HG03103 (cell line): ENCODE measurements around the gene ING5.
"Not testable (repeated sequence)": the region's sequence is repeated elsewhere in the genome, so short reads cannot be mapped to it uniquely, and the experiment has no call there.

ENCODE experiments used
- ATAC-seq: cut with Tn5 transposase; IDR thresholded peaks from one replicate; pipeline ENCODE4 v1.9.1; 2021; ENCODE audit warnings: low read depth; ENCODE audit not compliant: unreplicated experiment

ING5 gene

DNA sequence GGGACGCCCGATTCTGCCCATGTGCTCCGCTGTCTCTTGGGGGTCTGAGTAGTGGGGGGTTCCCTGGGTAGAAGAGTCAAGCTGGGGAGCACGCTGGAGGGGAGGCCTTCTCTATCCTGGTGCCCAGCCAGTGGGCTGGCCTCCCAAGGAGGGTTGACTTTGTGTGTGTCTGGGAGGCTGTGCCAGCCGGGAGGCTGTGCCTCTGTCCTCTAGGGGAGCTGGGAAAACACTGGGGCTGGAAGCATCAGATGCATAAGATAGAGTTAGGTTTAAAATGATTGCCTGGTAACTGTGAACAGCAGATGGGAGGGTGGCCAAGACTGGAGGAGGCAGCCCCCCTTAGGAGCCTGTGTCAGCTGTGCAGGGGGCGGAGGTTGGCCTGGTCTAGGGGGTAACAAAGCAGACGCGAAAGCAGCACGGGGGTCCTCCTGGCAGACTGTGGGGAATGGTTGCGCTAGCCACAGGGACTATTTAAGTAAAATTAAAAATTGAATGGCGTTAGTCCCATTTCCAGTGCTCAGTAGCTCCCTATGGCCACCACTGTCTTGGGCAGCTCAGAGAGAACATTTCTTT lies 1.3 kb downstream of the ING5 start:
- ATAC-seq, result no peak

GRCh38 chr2:241706537-241706936 lies 4.7 kb downstream of the ING5 start:
- ATAC-seq, result no peak

DNA sequence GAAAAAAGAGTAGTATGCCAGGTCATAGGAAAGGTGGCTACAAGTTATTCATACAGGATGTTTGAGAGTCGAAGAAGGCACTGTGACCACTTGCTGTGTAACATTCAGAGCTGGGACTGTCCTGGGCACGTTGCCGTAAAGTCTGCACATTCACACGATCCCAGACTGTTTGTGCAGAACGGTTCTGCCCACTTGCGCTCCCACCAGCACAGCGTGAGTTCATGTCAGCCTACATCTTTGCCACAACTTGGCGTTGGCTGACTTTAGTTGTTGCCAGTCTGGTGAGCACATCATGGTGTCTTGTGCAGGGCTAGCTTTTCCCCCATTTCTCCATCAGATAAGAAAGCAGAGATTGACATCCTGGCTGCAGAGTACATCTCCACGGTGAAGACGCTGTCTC lies 7.0 kb downstream of the ING5 start:
- no peak for ATAC-seq

GRCh38 chr2:241719093-241719492 lies 17.3 kb downstream of the ING5 start:
- ATAC-seq, result no peak

GRCh38 chr2:241720099-241720498 lies 18.3 kb downstream of the ING5 start:
- ATAC-seq, result no peak

GRCh38 chr2:241720560-241720959 lies 18.7 kb downstream of the ING5 start:
- no peak for ATAC-seq

DNA sequence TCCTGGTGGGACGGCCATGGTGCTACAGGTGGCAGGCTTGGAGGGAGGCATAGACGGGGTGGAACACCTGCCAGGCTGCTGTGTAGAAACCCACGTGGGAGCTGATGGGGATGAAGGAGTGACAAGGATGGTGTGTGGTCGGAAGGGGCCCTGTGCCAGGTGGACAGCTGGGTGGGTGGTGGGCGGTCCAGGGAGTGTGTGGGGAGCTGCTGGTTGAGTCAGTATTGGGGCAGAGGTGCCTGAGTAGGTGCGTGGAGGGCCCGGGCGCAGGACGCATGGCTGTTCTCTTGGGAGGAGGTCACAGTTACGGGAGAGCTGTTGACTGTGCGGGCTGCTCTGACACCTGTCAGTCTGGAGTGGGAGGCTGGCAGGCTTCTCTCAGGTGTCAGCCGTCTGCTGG lies 20.0 kb downstream of the ING5 start:
- no peak for ATAC-seq

- ATAC-seq, result no peak
These were observed 21.1 kb downstream of the ING5 start for GRCh38 chr2:241722896-241723454.

DNA sequence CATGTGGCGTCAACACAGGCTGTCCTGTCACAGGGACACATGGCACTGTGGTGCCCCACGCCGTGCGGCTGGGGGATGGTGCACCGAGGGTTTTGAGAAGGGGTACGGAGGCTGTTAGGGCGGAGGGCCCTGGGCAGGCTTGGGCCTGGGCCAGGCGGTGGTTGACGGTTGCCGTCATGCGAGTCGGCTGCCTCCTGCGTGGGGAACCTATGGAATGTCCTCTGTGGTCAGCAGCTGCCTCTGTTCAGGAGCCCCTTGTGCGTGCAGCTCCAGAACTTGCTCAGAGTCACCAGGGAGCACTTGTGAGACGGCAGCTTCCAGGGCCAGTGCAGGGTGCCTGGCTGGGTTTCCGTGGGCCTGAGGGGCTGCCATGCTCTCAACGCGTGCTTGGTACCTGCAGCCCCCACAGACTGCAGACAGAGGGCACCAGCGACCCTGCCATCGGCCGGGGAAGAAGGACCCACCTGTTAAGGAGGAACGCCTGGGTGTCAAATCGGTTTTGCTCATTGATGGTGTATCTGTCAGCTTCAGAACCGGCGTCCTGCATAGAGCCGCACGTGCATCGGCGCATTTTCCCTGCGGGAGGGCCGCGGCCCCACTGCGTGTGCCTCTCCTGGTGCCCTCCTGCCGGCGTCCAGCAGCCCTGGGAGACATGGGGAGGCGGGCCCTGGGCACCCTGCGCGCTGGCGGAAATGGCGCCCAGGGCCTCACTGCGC lies 22.6 kb downstream of the ING5 start:
- ATAC-seq, result no peak

DNA sequence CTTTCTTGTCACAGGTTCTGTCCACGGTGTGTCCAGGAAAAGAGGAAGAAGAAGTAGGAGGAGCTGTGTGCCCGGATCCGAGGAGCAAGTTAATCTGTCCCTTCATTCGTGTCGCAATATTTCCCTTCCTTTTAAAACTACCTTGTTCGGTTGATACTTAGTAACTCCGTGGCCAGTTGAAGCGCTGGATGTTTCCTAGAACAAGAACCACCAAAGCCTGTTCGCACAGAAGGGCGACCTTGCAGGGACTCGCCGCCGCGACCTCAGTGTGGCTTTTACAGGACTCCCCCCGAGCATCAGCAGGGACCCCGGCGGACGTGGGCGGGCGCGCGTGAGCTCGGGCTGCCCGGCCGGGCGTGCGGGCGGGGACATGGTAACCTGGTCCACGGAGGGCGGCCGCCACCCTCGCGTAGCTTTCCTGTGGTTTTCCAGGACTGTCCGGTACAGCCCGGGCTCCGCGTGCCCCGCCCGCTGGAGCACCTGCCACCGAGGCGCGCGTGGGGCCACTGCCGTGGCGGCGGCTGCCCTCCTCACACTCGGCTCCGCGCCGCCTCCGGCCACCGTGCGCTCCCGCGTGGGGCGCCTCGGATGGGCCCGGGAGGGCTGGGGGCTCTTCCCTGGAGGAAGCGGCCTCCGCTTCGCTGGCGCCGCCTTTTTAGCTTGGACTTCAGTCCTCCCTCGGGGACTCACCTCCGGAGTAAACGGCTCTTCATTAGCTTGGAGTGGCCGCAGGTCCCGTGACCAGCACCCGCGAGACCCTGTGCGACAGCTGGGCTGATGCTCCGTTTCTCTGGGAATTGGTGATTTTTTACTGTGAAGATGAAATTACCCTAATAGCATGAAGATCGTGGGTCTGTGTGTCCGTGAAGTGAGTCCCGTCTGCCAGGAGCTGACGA lies 23.4 kb downstream of the ING5 start:
- ATAC-seq, result no peak

- no peak for ATAC-seq
These were observed 24.6 kb downstream of the ING5 start for GRCh38 chr2:241726459-241726858.

DNA sequence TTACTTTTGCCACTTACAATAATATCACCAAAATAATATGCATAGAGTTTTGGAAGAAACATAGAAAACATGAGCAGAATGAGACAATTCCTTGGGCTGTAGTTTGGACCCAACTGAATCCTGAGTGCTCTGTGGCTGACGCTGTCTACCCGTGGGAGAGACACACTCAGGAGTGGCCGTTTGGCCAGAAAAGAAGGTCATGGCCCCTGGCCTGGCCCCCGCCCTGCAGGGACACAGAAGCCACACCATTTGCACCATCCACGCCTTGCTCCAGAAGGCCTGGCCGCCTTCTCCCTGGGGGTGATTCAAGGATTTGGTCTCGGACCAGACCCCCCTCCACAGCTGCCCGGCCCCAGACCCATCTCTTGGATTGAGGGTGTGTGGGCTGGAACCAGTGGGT lies 26.2 kb downstream of the ING5 start:
- no peak for ATAC-seq

DNA sequence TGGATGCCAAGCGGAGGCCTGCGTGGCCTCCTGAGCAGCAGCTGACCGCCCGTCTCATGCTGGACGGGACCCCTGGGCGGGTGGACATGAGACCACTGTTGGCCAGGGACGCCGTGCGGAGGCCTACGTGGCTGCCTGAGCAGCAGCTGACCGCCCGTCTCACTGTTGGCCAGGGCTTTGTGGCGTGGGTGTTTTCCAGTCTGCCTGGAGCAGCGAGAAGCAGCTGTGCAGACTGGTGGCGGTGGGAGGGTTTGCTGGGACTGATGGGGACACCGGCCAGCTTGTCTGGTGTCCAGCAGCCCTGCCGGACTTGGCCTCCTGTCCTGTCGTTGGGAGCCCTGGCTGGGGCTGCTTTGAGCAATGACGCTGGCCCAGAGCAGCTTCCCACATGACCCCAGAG lies 26.8 kb downstream of the ING5 start:
- no peak for ATAC-seq

- no peak for ATAC-seq
These were observed 28.0 kb downstream of the ING5 start for GRCh38 chr2:241729868-241730267.

DNA sequence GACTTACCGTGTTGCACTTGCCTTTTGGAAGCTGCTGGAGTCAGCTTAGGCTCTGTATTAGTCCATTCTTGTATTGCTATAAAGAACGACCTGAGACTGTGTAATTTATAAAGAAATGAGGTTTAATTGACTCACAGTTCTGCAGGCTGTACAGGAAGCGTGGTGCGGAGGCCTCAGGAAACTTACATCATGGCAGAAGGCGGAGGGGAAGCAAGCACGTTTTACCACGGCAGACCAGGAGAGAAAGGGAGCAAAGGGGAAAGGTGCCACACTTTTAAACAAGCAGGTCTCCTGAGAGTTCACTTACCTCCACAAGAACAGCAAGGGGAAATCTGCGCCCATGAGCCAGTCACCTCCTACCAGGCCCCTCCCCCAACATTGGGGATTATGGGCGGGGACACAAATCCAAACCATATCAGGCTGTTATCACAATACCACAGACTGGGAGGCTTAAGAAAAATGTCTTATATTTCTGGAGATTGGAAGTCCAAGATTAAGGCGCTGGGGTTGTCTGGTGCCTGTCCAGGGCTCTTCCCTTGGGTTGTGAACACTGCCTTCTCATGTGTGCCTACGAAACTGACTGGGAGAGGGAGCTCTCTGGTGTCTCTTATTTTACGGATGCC lies 28.9 kb downstream of the ING5 start:
- ATAC-seq, result no peak

DNA sequence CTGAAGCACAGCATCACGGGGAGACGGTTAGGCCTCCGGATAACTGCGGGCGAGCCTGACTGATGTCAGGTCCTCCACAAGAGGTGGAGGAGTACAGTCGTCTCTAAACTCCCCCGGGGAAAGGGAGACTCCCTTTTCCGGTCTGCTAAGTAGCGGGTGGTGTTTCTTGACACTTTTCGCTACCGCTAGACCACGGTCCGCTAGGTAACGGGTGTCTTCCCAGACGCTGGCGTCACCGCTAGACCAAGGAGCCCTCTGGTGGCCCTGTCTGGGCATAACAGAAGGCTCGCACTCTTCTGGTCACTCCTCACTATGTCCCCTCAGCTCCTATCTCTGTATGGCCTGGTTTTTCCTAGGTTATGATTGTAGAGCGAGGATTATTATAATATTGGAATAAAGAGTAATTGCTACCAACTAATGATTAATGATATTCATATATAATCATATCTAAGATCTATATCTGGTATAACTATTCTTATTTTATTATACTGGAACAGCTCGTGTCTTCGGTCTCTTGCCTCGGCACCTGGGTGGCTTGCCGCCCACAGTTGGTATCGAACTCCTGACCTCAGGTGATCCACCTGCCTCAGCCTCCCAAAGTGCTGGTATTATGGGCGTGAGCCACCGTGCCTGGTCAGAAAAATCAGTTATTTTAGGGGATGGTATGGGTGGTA lies 30.8 kb downstream of the ING5 start:
- ATAC-seq, result not testable (repeated sequence)

GRCh38 chr2:241733391-241734207 lies 31.8 kb downstream of the ING5 start:
- ATAC-seq, result no peak

DNA sequence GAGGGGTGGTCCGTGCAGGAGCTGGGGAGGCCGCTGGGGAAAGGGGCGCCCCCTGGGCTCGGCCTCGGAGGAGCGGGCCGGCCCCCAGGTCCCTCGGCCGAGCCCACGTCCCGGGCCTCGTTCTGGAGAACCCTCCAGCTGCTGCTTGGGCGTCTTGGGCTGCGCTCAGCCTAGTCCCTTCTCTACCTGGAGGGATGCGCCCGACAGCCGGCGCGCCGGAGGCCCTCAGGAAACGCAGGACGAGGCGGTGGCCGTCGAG lies 32.3 kb downstream of the ING5 start:
- peak; percentile 17 for ATAC-seq

DNA sequence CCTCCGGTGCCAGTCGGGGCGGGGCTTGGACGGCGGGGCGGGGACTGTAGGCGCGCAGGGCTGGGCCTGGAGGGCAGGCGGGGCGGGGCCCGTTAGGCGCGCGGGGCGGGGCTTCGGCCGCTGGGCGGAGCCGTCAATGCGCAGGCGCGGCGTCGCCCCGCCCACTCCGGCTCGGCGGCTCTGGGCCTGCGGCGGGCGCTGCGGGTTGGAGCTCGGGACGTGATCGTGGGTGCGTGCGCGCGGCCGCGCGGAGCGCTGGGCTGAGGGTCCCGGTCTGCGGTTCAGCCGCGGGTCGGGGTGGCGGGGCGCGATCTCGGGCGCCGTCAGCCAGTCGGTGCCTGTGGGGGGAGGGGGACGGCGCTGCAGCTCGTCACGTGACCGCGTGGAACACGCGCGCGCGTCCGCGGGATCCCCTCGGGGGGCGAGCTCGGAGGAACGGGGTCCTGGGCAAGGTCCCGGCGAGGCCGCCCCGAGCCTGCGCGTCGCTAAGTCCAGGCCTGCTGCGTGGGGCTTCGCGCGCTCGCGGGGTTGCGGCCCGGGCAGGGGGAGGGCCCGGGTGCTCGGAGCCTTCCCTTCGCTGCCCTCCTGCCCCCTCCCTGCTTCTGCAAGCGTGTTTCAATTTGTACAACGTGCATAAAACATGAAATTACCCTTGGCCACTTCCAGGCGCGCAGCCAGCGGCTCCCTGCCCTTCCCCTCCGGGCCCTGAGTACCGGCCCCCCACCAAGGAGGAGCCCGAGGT lies 32.8 kb downstream of the ING5 start, which contains the start of gene D2HGDH:
Gene D2HGDH, plus strand, starts transcription at position 164 of the 742 bp plus-strand sequence. CDS start 595 bp downstream, outside the sequence.
- ATAC-seq, result peak; percentile 73
